Breast epithelium (tissue), 4 donors: ENCODE data around the gene RTN4RL1. TPM values are rescaled to one million over a fixed set of nuclear protein-coding genes. Genes with fewer than 3 reads are reported as not detected.

ENCODE experiments used
- DNase-seq, 2 donors: peaks; one replicate each; pipeline ENCODE4 v3.0.0-alpha.2; 2019; ENCODE audit warnings: low spot score in 2 of 2
- H3K27ac ChIP-seq, 2 donors: fragments of 200-600 bp; sonication (generic) in 1 of 2; one replicate each; pipeline ENCODE4 v1.5.1; 2016 to 2019; ENCODE audit warnings: mild to moderate bottlenecking in 1 of 2
- H3K27me3 ChIP-seq, 2 donors: fragments of 200-600 bp; sonication (generic) in 1 of 2; one replicate each; pipeline versions ENCODE4 v1.5.1 to v1.6.0; 2017 to 2019; ENCODE audit warnings: control low read depth in 1 of 2, mild to moderate bottlenecking in 1 of 2
- H3K36me3 ChIP-seq: fragments of 200-600 bp; one replicate; pipeline ENCODE4 v1.5.1; 2019
- H3K4me1 ChIP-seq, 2 donors: fragments of 200-600 bp; sonication (generic); one replicate each; pipeline ENCODE4 v1.5.1; 2016 to 2019; ENCODE audit warnings: control low read depth in 1 of 2
- H3K4me3 ChIP-seq, 3 donors: fragments of 200-600 bp; sonication (generic); 1 replicate in 2 of 3; 2 replicates in 1 of 3; pipeline ENCODE4 v1.5.1; 2016 to 2019; ENCODE audit warnings: mild to moderate bottlenecking in 3 of 3, moderate library complexity in 2 of 3
- H3K9me3 ChIP-seq, 2 donors: fragments of 200-600 bp; sonication (generic) in 1 of 2; one replicate each; pipeline ENCODE4 v1.5.1; 2016 to 2019; ENCODE audit warnings: control low read depth in 1 of 2
- CTCF ChIP-seq, 3 donors: fragments of 450-650 bp; IDR thresholded peaks; one replicate each; pipeline ENCODE4 v1.5.1; 2016 to 2017; ENCODE audit warnings: antibody characterized with exemption in 3 of 3, mild to moderate bottlenecking in 3 of 3, moderate library complexity in 3 of 3
- POLR2A ChIP-seq: fragments of 450-650 bp; IDR thresholded peaks from one replicate; pipeline ENCODE4 v1.6.1; 2016; ENCODE audit warnings: antibody characterized with exemption, mild to moderate bottlenecking, moderate library complexity
- POLR2AphosphoS5 ChIP-seq, 3 donors: sonication (generic); formaldehyde crosslinking; IDR thresholded peaks; one replicate each; pipeline ENCODE4 v1.6.1; 2017; ENCODE audit warnings: antibody characterized with exemption in 3 of 3
- intact Hi-C: fragments of 100-400 bp; cut with DNase I; formaldehyde crosslinking; loops from one replicate; pipeline ENCODE4 v1.15.1; 2023; ENCODE audit warnings: low total_unique reads
- total RNA-seq, 3 donors: library from RNA; depleted of rRNA; stranded (reverse); fragments of >200 nt; gene quantifications; one replicate each; pipeline ENCODE4 v1.1.0, GENCODE V29; 2016

The RTN4RL1 gene
- total RNA-seq, 3 donors from 2014 or later = 3.8 to 19.6 (median 14.1) TPM

DNA sequence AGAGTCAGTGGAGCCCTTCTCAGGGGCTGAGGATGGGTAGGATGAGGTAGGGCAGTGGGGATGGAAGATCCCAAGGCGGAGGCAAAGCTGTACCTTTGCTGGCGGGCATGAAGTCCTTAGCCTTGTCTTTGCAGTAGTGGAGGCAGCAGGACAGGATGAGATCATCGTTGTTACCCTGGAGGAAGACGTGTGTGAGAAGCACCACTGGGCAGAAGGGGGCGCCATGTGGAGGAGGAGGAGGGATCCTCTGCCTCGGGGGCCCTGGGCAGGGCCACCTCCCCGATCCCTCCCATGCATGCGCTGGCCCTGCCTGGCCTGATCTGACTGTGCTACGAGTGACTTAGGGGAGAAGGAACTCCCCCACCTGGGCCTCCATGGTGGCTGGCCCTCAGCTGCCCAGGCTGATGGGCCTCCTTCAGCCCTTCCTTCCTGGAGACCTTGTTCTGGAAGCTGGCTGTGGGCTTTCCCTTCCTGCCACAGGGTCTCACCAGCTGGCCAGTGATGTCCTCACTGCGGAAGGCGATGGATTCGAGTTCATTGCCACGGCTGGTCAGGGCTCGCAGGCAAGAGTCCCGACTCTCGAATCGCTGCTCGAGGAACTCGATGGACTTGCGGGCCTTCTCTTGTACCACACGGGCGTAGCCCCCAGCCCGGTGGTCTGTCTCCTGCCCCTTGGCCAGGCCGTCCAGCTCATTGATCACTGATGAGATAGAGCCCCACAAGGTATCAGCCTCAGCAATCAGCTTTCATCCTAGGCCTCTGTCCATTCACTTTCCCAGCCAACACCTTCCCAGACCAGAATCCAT is 40.0 kb upstream of the RTN4RL1 start:
- DNase-seq = no peak
- no peaks in the 10 kb centered on the region for H3K36me3 ChIP-seq
- intact Hi-C loops = no loop called here
- H3K9me3 ChIP-seq = no peaks in the 10 kb centered on the region
- no peaks in the 10 kb centered on the region for H3K27me3 ChIP-seq
- peaks cover 11 to 12% of the 10 kb centered on the region in 2 donors for H3K4me1 ChIP-seq
- TF ChIP-seq CTCF (IDR thresholded peaks at IDR 0.05) (no peak), POLR2AphosphoS5 (IDR thresholded peaks at IDR 0.05) (no peak), POLR2A (no peak)
- H3K4me3 ChIP-seq = no peak overlapping the region
- peak overlapping the region; percentile 74 to 89 for H3K27ac ChIP-seq

- Histone ChIP-seq H3K27ac (peak overlapping the region; percentile 74 to 89), H3K4me3 (no peak overlapping the region), H3K9me3 (no peaks in the 10 kb centered on the region), H3K36me3 (no peaks in the 10 kb centered on the region), H3K27me3 (no peaks in the 10 kb centered on the region), H3K4me1 (peaks cover 11 to 12% of the 10 kb centered on the region in 2 donors)
- intact Hi-C loops = no loop called here
- no peak for DNase-seq
- TF ChIP-seq POLR2AphosphoS5 (IDR thresholded peaks at IDR 0.05) (no peak), CTCF (IDR thresholded peaks at IDR 0.05) (no peak), POLR2A (no peak)
These were observed 39.4 kb upstream of the RTN4RL1 start for GRCh38 chr17:2064520-2064971.

GRCh38 chr17:2064147-2064489 is 39.0 kb upstream of the RTN4RL1 start:
- intact Hi-C loops = no loop called here
- Histone ChIP-seq H3K9me3 (no peaks in the 10 kb centered on the region), H3K27ac (peak overlapping the region; percentile 74 to 89), H3K27me3 (no peaks in the 10 kb centered on the region), H3K36me3 (no peaks in the 10 kb centered on the region), H3K4me1 (peaks cover 11 to 12% of the 10 kb centered on the region in 2 donors), H3K4me3 (no peak overlapping the region)
- DNase-seq = no peak
- TF ChIP-seq CTCF (IDR thresholded peaks at IDR 0.05) (no peak), POLR2AphosphoS5 (IDR thresholded peaks at IDR 0.05) (no peak)

- Histone ChIP-seq H3K27me3 (no peaks in the 10 kb centered on the region), H3K4me1 (peaks cover 10 to 12% of the 10 kb centered on the region in 2 donors), H3K4me3 (no peak overlapping the region), H3K27ac (peak overlapping the region; percentile 74 to 89), H3K36me3 (no peaks in the 10 kb centered on the region), H3K9me3 (no peaks in the 10 kb centered on the region)
- no peak for TF ChIP-seq POLR2A
- TF ChIP-seq CTCF (IDR thresholded peaks at IDR 0.05) = no peak
- no peak for TF ChIP-seq POLR2AphosphoS5 (IDR thresholded peaks at IDR 0.05)
- intact Hi-C loops = no loop called here
- no peak for DNase-seq
These were observed 38.4 kb upstream of the RTN4RL1 start for GRCh38 chr17:2063261-2064146.
